Prostate gland (tissue), 2 donors: ENCODE results near the gene ANKEF1.

Experiments
- POLR2A ChIP-seq: fragments of 450-650 bp; IDR thresholded peaks from one replicate; pipeline ENCODE4 v1.6.1; 2016; ENCODE audit warnings: antibody characterized with exemption, mild to moderate bottlenecking
- TF ChIP-seq, protein P1 (sequence below), 4 experiments: fragments of 200-600 bp in 2 of 4; fragments of 450-650 bp in 2 of 4; sonication (generic) in 2 of 4; IDR thresholded peaks; 1 replicate in 3 of 4; 2 replicates in 1 of 4; pipeline ENCODE4 v1.5.1; 2016 to 2019; ENCODE audit warnings: antibody characterized with exemption in 4 of 4, mild to moderate bottlenecking in 2 of 4, moderate library complexity in 2 of 4

DNA sequence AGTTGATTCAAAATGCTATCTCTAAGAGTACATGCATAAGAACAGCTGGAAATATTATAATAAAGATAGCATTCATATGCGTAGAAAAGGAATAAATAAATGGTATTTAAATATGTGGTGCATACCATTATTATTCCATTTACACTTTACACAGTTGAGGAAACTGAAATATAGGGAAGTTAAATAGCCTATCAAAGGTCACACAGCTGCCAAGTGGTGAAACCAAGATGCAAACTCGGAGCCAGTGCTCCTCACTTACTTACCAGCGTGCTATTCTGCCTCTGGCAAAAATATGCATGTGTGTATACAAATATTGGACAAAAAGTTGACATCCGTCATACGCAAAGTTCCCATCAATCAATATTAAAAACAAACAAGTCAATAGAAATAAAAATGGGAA is 22.3 kb upstream of the ANKEF1 start:
- TF ChIP-seq, protein P1, sequence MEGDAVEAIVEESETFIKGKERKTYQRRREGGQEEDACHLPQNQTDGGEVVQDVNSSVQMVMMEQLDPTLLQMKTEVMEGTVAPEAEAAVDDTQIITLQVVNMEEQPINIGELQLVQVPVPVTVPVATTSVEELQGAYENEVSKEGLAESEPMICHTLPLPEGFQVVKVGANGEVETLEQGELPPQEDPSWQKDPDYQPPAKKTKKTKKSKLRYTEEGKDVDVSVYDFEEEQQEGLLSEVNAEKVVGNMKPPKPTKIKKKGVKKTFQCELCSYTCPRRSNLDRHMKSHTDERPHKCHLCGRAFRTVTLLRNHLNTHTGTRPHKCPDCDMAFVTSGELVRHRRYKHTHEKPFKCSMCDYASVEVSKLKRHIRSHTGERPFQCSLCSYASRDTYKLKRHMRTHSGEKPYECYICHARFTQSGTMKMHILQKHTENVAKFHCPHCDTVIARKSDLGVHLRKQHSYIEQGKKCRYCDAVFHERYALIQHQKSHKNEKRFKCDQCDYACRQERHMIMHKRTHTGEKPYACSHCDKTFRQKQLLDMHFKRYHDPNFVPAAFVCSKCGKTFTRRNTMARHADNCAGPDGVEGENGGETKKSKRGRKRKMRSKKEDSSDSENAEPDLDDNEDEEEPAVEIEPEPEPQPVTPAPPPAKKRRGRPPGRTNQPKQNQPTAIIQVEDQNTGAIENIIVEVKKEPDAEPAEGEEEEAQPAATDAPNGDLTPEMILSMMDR (IDR thresholded peaks at IDR 0.05): no peak
- TF ChIP-seq POLR2A: no peak
